Osteocyte (in vitro differentiated cells): Measurements from ENCODE around the gene CDC73. TPM values are rescaled to one million over a fixed set of nuclear protein-coding genes. Genes with fewer than 3 reads are reported as not detected.

Experiments used
- DNase-seq: peaks from one replicate; pipeline ENCODE4 v3.0.0; 2021; ENCODE audit warnings: mixed read lengths; ENCODE audit not compliant: unreplicated experiment; ENCODE audit errors: extremely low spot score
- H3K27ac Mint-ChIP-seq: one replicate; pipeline ENCODE4 v1.8.0; 2021; ENCODE audit warnings: mild to moderate bottlenecking, mixed read lengths; ENCODE audit not compliant: unreplicated experiment
- H3K27me3 Mint-ChIP-seq: one replicate; pipeline ENCODE4 v1.8.0; 2021; ENCODE audit warnings: mixed read lengths; ENCODE audit not compliant: unreplicated experiment
- H3K36me3 Mint-ChIP-seq: one replicate; pipeline ENCODE4 v1.8.0; 2021; ENCODE audit warnings: mixed read lengths; ENCODE audit not compliant: unreplicated experiment
- H3K4me1 Mint-ChIP-seq: one replicate; pipeline ENCODE4 v1.8.0; 2021; ENCODE audit warnings: mixed read lengths; ENCODE audit not compliant: unreplicated experiment
- H3K4me3 Mint-ChIP-seq: one replicate; pipeline ENCODE4 v1.8.0; 2021; ENCODE audit warnings: mild to moderate bottlenecking, moderate library complexity, mixed read lengths; ENCODE audit not compliant: unreplicated experiment
- H3K9me3 Mint-ChIP-seq: one replicate; pipeline ENCODE4 v1.8.0; 2021; ENCODE audit warnings: mixed read lengths; ENCODE audit not compliant: unreplicated experiment
- CTCF ChIP-seq: fragments of 200-600 bp; sonication (generic); IDR thresholded peaks from 2 replicates; pipeline ENCODE4 v1.5.0; 2021; ENCODE audit warnings: antibody characterized with exemption, mild to moderate bottlenecking, moderate library complexity
- total RNA-seq: library from RNA; stranded (reverse); gene quantifications from 2 replicates; pipeline ENCODE4 v1.2.1, GENCODE V29; 2021

Gene CDC73
- total RNA-seq, 1 donor from 2014 or later = 73.3 TPM

- Mint-ChIP-seq H3K9me3 (no peaks in the 10 kb centered on the region), H3K4me3 (no peak overlapping the region)
Observed at GRCh38 chr1:193144361-193144938, 22.6 kb downstream of the CDC73 start.

GRCh38 chr1:193144999-193145398 is 23.2 kb downstream of the CDC73 start:
- no peak overlapping the region for H3K27ac Mint-ChIP-seq
- no peak for DNase-seq
- peaks cover 2% of the 10 kb centered on the region for H3K4me1 Mint-ChIP-seq
- H3K9me3 Mint-ChIP-seq = no peaks in the 10 kb centered on the region
- peaks cover 36% of the 10 kb centered on the region for H3K36me3 Mint-ChIP-seq
- no peak for TF ChIP-seq CTCF
- no peaks in the 10 kb centered on the region for H3K27me3 Mint-ChIP-seq
- H3K4me3 Mint-ChIP-seq = no peak overlapping the region

More at GRCh38 chr1:193144361-193144938, 22.6 kb downstream of the CDC73 start:
- Mint-ChIP-seq H3K4me1 (peaks cover 3% of the 10 kb centered on the region), H3K27me3 (no peaks in the 10 kb centered on the region), H3K36me3 (peaks cover 37% of the 10 kb centered on the region), H3K27ac (no peak overlapping the region)
- no peak for DNase-seq
- TF ChIP-seq CTCF = no peak

GRCh38 chr1:193156117-193156821 is 34.4 kb downstream of the CDC73 start:
- no peak for DNase-seq
- Mint-ChIP-seq H3K4me3 (no peak overlapping the region), H3K27me3 (no peaks in the 10 kb centered on the region), H3K4me1 (peaks cover 14% of the 10 kb centered on the region), H3K36me3 (peaks cover 29% of the 10 kb centered on the region), H3K9me3 (no peaks in the 10 kb centered on the region), H3K27ac (peak overlapping the region; percentile 31)
- TF ChIP-seq CTCF = no peak

- Mint-ChIP-seq H3K36me3 (peaks cover 29% of the 10 kb centered on the region), H3K27me3 (no peaks in the 10 kb centered on the region), H3K4me3 (no peak overlapping the region), H3K9me3 (no peaks in the 10 kb centered on the region), H3K4me1 (peaks cover 14% of the 10 kb centered on the region), H3K27ac (peak overlapping the region; percentile 19)
- DNase-seq = no peak
- no peak for TF ChIP-seq CTCF
Observed at GRCh38 chr1:193156822-193157142, 35.0 kb downstream of the CDC73 start.

GRCh38 chr1:193157360-193157759 is 35.5 kb downstream of the CDC73 start:
- peaks cover 14% of the 10 kb centered on the region for H3K4me1 Mint-ChIP-seq
- no peaks in the 10 kb centered on the region for H3K27me3 Mint-ChIP-seq

More at GRCh38 chr1:193157360-193157759, 35.5 kb downstream of the CDC73 start:
- H3K9me3 Mint-ChIP-seq = no peaks in the 10 kb centered on the region
- no peak overlapping the region for H3K4me3 Mint-ChIP-seq
- TF ChIP-seq CTCF = no peak
- H3K36me3 Mint-ChIP-seq = peaks cover 26% of the 10 kb centered on the region
- H3K27ac Mint-ChIP-seq = no peak overlapping the region
- no peak for DNase-seq
